Measurements from ENCODE around the gene ANKRD66.
A peak's percentile ranks its signal among the peaks of the same experiment; 100 is the strongest.

ANKRD66 gene

GRCh38 chr6:46776070-46776712 is 29.5 kb downstream of the ANKRD66 start:
- DNase-seq (ENCODE audit: low read depth in 2 of 2) = no peak
- TF ChIP-seq, protein P1, sequence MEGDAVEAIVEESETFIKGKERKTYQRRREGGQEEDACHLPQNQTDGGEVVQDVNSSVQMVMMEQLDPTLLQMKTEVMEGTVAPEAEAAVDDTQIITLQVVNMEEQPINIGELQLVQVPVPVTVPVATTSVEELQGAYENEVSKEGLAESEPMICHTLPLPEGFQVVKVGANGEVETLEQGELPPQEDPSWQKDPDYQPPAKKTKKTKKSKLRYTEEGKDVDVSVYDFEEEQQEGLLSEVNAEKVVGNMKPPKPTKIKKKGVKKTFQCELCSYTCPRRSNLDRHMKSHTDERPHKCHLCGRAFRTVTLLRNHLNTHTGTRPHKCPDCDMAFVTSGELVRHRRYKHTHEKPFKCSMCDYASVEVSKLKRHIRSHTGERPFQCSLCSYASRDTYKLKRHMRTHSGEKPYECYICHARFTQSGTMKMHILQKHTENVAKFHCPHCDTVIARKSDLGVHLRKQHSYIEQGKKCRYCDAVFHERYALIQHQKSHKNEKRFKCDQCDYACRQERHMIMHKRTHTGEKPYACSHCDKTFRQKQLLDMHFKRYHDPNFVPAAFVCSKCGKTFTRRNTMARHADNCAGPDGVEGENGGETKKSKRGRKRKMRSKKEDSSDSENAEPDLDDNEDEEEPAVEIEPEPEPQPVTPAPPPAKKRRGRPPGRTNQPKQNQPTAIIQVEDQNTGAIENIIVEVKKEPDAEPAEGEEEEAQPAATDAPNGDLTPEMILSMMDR (IDR thresholded peaks at IDR 0.05; ENCODE audit: low read depth, low read length) = no peak
- no peak overlapping the region for H3K4me3 ChIP-seq (replicated peaks in 1 of 2; ENCODE audit: low read depth in 2 of 2, low read length in 2 of 2)

GRCh38 chr6:46777476-46778346 is 31.0 kb downstream of the ANKRD66 start:
- TF ChIP-seq, protein P1 (IDR thresholded peaks at IDR 0.05; ENCODE audit: low read depth, low read length) = no peak
- DNase-seq (ENCODE audit: low read depth in 2 of 2) = no peak
- no peak overlapping the region for H3K4me3 ChIP-seq (replicated peaks in 1 of 2; ENCODE audit: low read depth in 2 of 2, low read length in 2 of 2)

GRCh38 chr6:46781478-46782378 is 35.0 kb downstream of the ANKRD66 start:
- peak; percentile 78 to 79 for DNase-seq (ENCODE audit: low read depth in 2 of 2)
- TF ChIP-seq, protein P1 (IDR thresholded peaks at IDR 0.05; ENCODE audit: low read depth, low read length) = peak; percentile 69
- H3K4me3 ChIP-seq (replicated peaks in 1 of 2; ENCODE audit: low read depth in 2 of 2, low read length in 2 of 2) = no peak overlapping the region

DNA sequence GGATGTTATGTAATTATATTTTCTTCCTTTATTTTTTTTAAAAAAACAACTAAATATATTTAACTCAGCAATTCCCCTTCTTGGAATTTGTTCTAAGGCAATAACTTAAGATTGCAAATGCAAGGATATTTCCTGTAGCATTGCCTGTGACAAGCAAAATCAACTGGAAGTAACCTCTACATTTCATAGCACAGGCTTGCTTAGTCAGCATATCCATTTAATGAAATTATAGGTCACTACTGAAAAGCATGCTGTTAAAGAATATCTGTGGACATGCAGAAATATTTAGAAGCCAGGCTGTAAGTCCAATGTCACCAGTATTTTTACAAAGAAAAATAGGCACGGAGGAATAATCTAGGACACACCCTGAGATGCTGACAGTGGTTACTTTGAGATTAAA is 37.8 kb downstream of the ANKRD66 start:
- no peak for DNase-seq (ENCODE audit: low read depth in 2 of 2)
- no peak overlapping the region for H3K4me3 ChIP-seq (replicated peaks in 1 of 2; ENCODE audit: low read depth in 2 of 2, low read length in 2 of 2)
- TF ChIP-seq, protein P1 (IDR thresholded peaks at IDR 0.05; ENCODE audit: low read depth, low read length) = no peak

- no peak for DNase-seq (ENCODE audit: low read depth in 2 of 2)
- TF ChIP-seq, protein P1 (IDR thresholded peaks at IDR 0.05; ENCODE audit: low read depth, low read length) = no peak
- no peak overlapping the region for H3K4me3 ChIP-seq (replicated peaks in 1 of 2; ENCODE audit: low read depth in 2 of 2, low read length in 2 of 2)
Measured at GRCh38 chr6:46787871-46788540, 41.3 kb downstream of the ANKRD66 start.

- DNase-seq (ENCODE audit: low read depth in 2 of 2) = peak in 1 of 2 donors; percentile 2
- TF ChIP-seq, protein P1 (IDR thresholded peaks at IDR 0.05; ENCODE audit: low read depth, low read length) = no peak
Measured at GRCh38 chr6:46788791-46789190, 42.1 kb downstream of the ANKRD66 start.

More at GRCh38 chr6:46788791-46789190, 42.1 kb downstream of the ANKRD66 start:
- H3K4me3 ChIP-seq (replicated peaks in 1 of 2; ENCODE audit: low read depth in 2 of 2, low read length in 2 of 2) = no peak overlapping the region

Measured in cardiac fibroblast (primary cell).